Stimulated activated CD4-positive, alpha-beta T cell treated with anti-CD3 and anti-CD28 coated beads, TNF-alpha, amount 100 ng/mL, for 24 hours (primary cell): ENCODE results near the gene NINJ2.

ENCODE experiments used
- DNase-seq, 3 experiments: peaks; one replicate each; pipeline ENCODE4 v3.0.0-alpha.2; 2020; ENCODE audit warnings: low read depth in 3 of 3

Gene NINJ2

GRCh38 chr12:673849-674248 lies 10.6 kb upstream of the NINJ2 start:
- no peak for DNase-seq

- no peak for DNase-seq
Observed at GRCh38 chr12:669576-669945, 6.3 kb upstream of the NINJ2 start.

GRCh38 chr12:668090-668481 lies 4.8 kb upstream of the NINJ2 start:
- DNase-seq: no peak

GRCh38 chr12:666766-667308 lies 3.6 kb upstream of the NINJ2 start:
- no peak for DNase-seq

GRCh38 chr12:666066-666465 lies 2.8 kb upstream of the NINJ2 start:
- DNase-seq: no peak

GRCh38 chr12:664779-665092 lies 1.5 kb upstream of the NINJ2 start:
- no peak for DNase-seq

GRCh38 chr12:664075-664778 lies 982 bp upstream of the NINJ2 start:
- no peak for DNase-seq

GRCh38 chr12:662566-663292 lies 516 bp downstream of the NINJ2 start:
- DNase-seq: no peak

GRCh38 chr12:661720-662486 lies 1.3 kb downstream of the NINJ2 start:
- no peak for DNase-seq

GRCh38 chr12:659090-659683 lies 4.1 kb downstream of the NINJ2 start:
- DNase-seq: no peak

- no peak for DNase-seq
Observed at GRCh38 chr12:650983-651382, 12.3 kb downstream of the NINJ2 start.

- no peak for DNase-seq
Observed at GRCh38 chr12:647385-648085, 15.7 kb downstream of the NINJ2 start.

- DNase-seq: no peak
Observed at GRCh38 chr12:646442-647384, 16.5 kb downstream of the NINJ2 start.

- DNase-seq: no peak
Observed at GRCh38 chr12:645563-646071, 17.6 kb downstream of the NINJ2 start.

- DNase-seq: no peak
Observed at GRCh38 chr12:644818-645552, 18.3 kb downstream of the NINJ2 start.

- no peak for DNase-seq
Observed at GRCh38 chr12:644303-644639, 19.0 kb downstream of the NINJ2 start.

GRCh38 chr12:643475-644302 lies 19.6 kb downstream of the NINJ2 start:
- DNase-seq: no peak

- DNase-seq: peak; percentile 40 to 74 (median 50)
Observed at GRCh38 chr12:642633-643474, 20.4 kb downstream of the NINJ2 start.
